Neural cell (in vitro differentiated cells): ENCODE results near the gene RAB27A. TPM values are rescaled to one million over a fixed set of nuclear protein-coding genes. Genes with fewer than 3 reads are reported as not detected.

Experiments used
- H2AFZ ChIP-seq: fragments of 200-600, 300-800 bp; sonication (generic), shearing (Covaris generic); 2 replicates; pipeline ENCODE4 v1.6.0; 2014; ENCODE audit warnings: low read depth, mild to moderate bottlenecking, antibody characterized with exemption, low read length, moderate library complexity
- H3F3A ChIP-seq: fragments of 200-600 bp; shearing (Covaris generic); 2 replicates; pipeline ENCODE4 v1.6.1; 2016; ENCODE audit warnings: mild to moderate bottlenecking, moderate library complexity, mixed read lengths, antibody characterized with exemption, low read length; ENCODE audit not compliant: insufficient read depth, poor library complexity, severe bottlenecking
- H3K27ac ChIP-seq: fragments of 200-600, 300-800 bp; sonication (generic), shearing (Covaris generic); 2 replicates; pipeline ENCODE4 v1.5.1; 2014; ENCODE audit warnings: mild to moderate bottlenecking, low read length, moderate library complexity
- H3K27me3 ChIP-seq: fragments of 300-800, 200-600 bp; sonication (generic), shearing (Covaris generic); 2 replicates; pipeline ENCODE4 v1.6.0; 2014; ENCODE audit warnings: mild to moderate bottlenecking, low read depth, low read length, moderate library complexity; ENCODE audit not compliant: insufficient read depth
- H3K36me3 ChIP-seq: fragments of 300-800, 200-600 bp; sonication (generic), shearing (Covaris generic); 2 replicates; pipeline ENCODE4 v1.5.1; 2014; ENCODE audit warnings: mild to moderate bottlenecking, antibody characterized with exemption, low read length, moderate library complexity; ENCODE audit not compliant: insufficient read depth
- H3K4me2 ChIP-seq: fragments of 300-800, 200-600 bp; sonication (generic), shearing (Covaris generic); 2 replicates; pipeline ENCODE4 v1.6.0; 2014; ENCODE audit warnings: mild to moderate bottlenecking, low read length
- H3K4me3 ChIP-seq: fragments of 300-800, 200-600 bp; sonication (generic), shearing (Covaris generic); 2 replicates; pipeline ENCODE4 v1.5.1; 2014; ENCODE audit warnings: mild to moderate bottlenecking, low read length, moderate library complexity
- H3K79me2 ChIP-seq: fragments of 200-600 bp; shearing (Covaris generic); replicated peaks from 2 replicates; pipeline ENCODE4 v1.6.0; 2014; ENCODE audit warnings: mild to moderate bottlenecking, low read length, moderate library complexity; ENCODE audit not compliant: insufficient read depth
- H3K9ac ChIP-seq: fragments of 300-800, 200-600 bp; sonication (generic), shearing (Covaris generic); 2 replicates; pipeline ENCODE4 v1.6.1; 2016; ENCODE audit warnings: mild to moderate bottlenecking, low read length, mixed read lengths
- H3K9me2 ChIP-seq: fragments of 200-600 bp; shearing (Covaris generic); 2 replicates; pipeline ENCODE4 v1.6.1; 2016; ENCODE audit warnings: mild to moderate bottlenecking, low read length, mixed read lengths; ENCODE audit not compliant: insufficient read depth
- H3K9me3 ChIP-seq: fragments of 200-600, 300-800 bp; sonication (generic), shearing (Covaris generic); 2 replicates; pipeline ENCODE4 v1.6.1; 2016; ENCODE audit warnings: mild to moderate bottlenecking, mixed run types, low read length, moderate library complexity, mixed read lengths
- H4K20me1 ChIP-seq: fragments of 200-600 bp; shearing (Covaris generic); 2 replicates; pipeline ENCODE4 v1.6.1; 2016; ENCODE audit warnings: mild to moderate bottlenecking, mixed run types; ENCODE audit not compliant: insufficient read depth
- EP300 ChIP-seq: fragments of 450-650 bp; conservative IDR thresholded peaks from 2 replicates; pipeline ENCODE4 v1.6.1; 2014; ENCODE audit warnings: antibody characterized with exemption, mild to moderate bottlenecking, moderate library complexity; ENCODE audit not compliant: poor library complexity, severe bottlenecking
- EZH2 ChIP-seq: fragments of 200-600, 300-800 bp; shearing (Covaris generic), sonication (generic); IDR thresholded peaks from 2 replicates; pipeline ENCODE4 v1.6.1; 2014; ENCODE audit warnings: antibody characterized with exemption, low read length, borderline replicate concordance, mild to moderate bottlenecking; ENCODE audit not compliant: insufficient read depth, poor library complexity, severe bottlenecking
- MXI1 ChIP-seq: fragments of 450-650 bp; conservative IDR thresholded peaks from 2 replicates; pipeline ENCODE4 v1.6.1; 2014; ENCODE audit warnings: antibody characterized with exemption, mild to moderate bottlenecking; ENCODE audit not compliant: poor library complexity, severe bottlenecking
- POLR2AphosphoS5 ChIP-seq: IDR thresholded peaks from 2 replicates; pipeline ENCODE4 v1.6.1; 2012
- RAD21 ChIP-seq: fragments of 450-650 bp; conservative IDR thresholded peaks from 2 replicates; pipeline ENCODE4 v1.6.1; 2014; ENCODE audit warnings: antibody characterized with exemption, mild to moderate bottlenecking, moderate library complexity
- SMC3 ChIP-seq: fragments of 450-650 bp; conservative IDR thresholded peaks from 2 replicates; pipeline ENCODE4 v1.6.1; 2014; ENCODE audit warnings: antibody characterized with exemption, mild to moderate bottlenecking, moderate library complexity; ENCODE audit not compliant: poor library complexity
- TAF1 ChIP-seq: IDR thresholded peaks from 2 replicates; pipeline ENCODE4 v1.6.1; 2012; ENCODE audit warnings: low read depth
- polyA plus RNA-seq: library from polyadenylated mRNA; depleted of rRNA; stranded (reverse); fragments of >200 nt; gene quantifications from 2 replicates; pipeline ENCODE4 v1.2.3, GENCODE V29; 2014
- TF ChIP-seq, protein P1 (sequence below): IDR thresholded peaks from 2 replicates; pipeline ENCODE4 v1.6.1; 2012; ENCODE audit warnings: borderline replicate concordance
- TF ChIP-seq, protein P2 (sequence below): fragments of 450-650 bp; IDR thresholded peaks from 2 replicates; pipeline ENCODE4 v1.5.1; 2014; ENCODE audit warnings: antibody characterized with exemption, mild to moderate bottlenecking, moderate library complexity; ENCODE audit not compliant: poor library complexity, severe bottlenecking

RAB27A gene
- polyA plus RNA-seq, 1 donor from 2014 or later = 3.7 TPM

DNA sequence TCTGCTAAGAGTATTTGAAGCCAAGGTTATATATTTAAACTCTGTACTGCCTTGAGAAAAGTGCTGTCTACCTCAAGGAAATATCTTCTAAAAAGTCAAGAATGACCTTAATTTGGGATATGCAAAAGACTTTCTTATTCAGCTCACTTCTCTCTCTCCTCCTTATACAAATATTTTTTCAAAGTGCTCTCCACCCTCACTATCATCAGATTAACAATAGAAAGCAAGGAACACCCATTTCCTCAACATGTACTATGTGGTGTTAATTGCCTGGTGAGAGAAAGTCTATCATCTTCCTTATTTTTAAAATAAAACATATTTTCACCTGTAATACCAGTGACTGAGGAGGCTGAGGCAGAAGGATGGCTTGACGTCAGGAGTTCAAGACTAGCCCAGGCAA is 48.4 kb downstream of the RAB27A start:
- no peaks in the 10 kb centered on the region for H3K9me3 ChIP-seq
- H3K36me3 ChIP-seq = no peaks in the 10 kb centered on the region
- no peaks in the 10 kb centered on the region for H3K27me3 ChIP-seq
- no peak overlapping the region for H3K4me2 ChIP-seq
- H3K9me2 ChIP-seq = no peaks in the 10 kb centered on the region
- no peak overlapping the region for H3K4me3 ChIP-seq
- no peaks in the 10 kb centered on the region for H4K20me1 ChIP-seq
- no peak for TF ChIP-seq MXI1
- TF ChIP-seq TAF1 = no peak
- no peak for TF ChIP-seq POLR2AphosphoS5
- TF ChIP-seq EZH2 = no peak
- TF ChIP-seq, protein P1, sequence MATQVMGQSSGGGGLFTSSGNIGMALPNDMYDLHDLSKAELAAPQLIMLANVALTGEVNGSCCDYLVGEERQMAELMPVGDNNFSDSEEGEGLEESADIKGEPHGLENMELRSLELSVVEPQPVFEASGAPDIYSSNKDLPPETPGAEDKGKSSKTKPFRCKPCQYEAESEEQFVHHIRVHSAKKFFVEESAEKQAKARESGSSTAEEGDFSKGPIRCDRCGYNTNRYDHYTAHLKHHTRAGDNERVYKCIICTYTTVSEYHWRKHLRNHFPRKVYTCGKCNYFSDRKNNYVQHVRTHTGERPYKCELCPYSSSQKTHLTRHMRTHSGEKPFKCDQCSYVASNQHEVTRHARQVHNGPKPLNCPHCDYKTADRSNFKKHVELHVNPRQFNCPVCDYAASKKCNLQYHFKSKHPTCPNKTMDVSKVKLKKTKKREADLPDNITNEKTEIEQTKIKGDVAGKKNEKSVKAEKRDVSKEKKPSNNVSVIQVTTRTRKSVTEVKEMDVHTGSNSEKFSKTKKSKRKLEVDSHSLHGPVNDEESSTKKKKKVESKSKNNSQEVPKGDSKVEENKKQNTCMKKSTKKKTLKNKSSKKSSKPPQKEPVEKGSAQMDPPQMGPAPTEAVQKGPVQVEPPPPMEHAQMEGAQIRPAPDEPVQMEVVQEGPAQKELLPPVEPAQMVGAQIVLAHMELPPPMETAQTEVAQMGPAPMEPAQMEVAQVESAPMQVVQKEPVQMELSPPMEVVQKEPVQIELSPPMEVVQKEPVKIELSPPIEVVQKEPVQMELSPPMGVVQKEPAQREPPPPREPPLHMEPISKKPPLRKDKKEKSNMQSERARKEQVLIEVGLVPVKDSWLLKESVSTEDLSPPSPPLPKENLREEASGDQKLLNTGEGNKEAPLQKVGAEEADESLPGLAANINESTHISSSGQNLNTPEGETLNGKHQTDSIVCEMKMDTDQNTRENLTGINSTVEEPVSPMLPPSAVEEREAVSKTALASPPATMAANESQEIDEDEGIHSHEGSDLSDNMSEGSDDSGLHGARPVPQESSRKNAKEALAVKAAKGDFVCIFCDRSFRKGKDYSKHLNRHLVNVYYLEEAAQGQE = no peak
- TF ChIP-seq, protein P2, sequence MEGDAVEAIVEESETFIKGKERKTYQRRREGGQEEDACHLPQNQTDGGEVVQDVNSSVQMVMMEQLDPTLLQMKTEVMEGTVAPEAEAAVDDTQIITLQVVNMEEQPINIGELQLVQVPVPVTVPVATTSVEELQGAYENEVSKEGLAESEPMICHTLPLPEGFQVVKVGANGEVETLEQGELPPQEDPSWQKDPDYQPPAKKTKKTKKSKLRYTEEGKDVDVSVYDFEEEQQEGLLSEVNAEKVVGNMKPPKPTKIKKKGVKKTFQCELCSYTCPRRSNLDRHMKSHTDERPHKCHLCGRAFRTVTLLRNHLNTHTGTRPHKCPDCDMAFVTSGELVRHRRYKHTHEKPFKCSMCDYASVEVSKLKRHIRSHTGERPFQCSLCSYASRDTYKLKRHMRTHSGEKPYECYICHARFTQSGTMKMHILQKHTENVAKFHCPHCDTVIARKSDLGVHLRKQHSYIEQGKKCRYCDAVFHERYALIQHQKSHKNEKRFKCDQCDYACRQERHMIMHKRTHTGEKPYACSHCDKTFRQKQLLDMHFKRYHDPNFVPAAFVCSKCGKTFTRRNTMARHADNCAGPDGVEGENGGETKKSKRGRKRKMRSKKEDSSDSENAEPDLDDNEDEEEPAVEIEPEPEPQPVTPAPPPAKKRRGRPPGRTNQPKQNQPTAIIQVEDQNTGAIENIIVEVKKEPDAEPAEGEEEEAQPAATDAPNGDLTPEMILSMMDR = no peak
- TF ChIP-seq EP300 = no peak
- TF ChIP-seq SMC3 = no peak
- no peak for TF ChIP-seq RAD21
- no peaks in the 10 kb centered on the region for H3K79me2 ChIP-seq
- H2AFZ ChIP-seq = no peak overlapping the region
- no peak overlapping the region for H3K9ac ChIP-seq
- H3K27ac ChIP-seq = no peak overlapping the region
- H3F3A ChIP-seq = no peaks in the 10 kb centered on the region

DNA sequence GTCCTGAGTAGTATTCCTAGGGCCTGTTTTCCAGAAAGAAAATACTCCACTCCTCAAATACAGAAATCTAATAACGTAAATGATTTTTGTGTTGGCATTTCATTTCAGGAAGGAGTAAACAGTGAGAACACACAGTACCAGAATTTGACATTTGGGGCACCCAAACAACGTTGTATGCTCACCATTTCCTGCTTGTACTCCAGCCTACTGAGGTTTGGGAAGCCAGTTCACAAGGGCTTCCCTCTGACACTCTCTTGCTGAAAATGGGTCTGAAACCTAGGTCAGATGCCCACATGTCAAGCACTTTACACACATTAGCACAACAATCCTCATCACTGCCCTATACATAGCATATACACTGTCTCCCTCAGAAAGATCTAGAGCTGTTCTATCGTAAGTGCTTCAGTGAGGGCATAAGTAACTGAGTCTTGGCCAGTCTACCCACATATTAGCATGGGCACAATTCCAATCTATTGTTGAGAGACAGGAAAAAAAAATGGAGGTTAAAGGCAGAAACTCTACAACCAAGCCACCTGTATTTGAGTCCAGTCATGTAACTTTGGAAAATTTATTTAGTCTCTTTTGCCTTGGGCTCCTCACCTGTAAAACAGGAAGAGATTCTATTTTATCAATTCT is 49.4 kb downstream of the RAB27A start:
- Histone ChIP-seq H3K27me3 (no peaks in the 10 kb centered on the region), H3K36me3 (no peaks in the 10 kb centered on the region), H3K27ac (no peak overlapping the region), H4K20me1 (no peaks in the 10 kb centered on the region), H3K4me2 (no peak overlapping the region), H2AFZ (no peak overlapping the region), H3K9me2 (no peaks in the 10 kb centered on the region), H3K9ac (no peak overlapping the region), H3K4me3 (no peak overlapping the region), H3K9me3 (no peaks in the 10 kb centered on the region), H3K79me2 (no peaks in the 10 kb centered on the region), H3F3A (no peaks in the 10 kb centered on the region)
- no peak for TF ChIP-seq TAF1
- TF ChIP-seq EP300 = no peak
- no peak for TF ChIP-seq EZH2
- no peak for TF ChIP-seq POLR2AphosphoS5
- TF ChIP-seq, protein P1 = no peak
- TF ChIP-seq, protein P2 = no peak
- no peak for TF ChIP-seq RAD21
- TF ChIP-seq MXI1 = no peak
- no peak for TF ChIP-seq SMC3
